Dermis blood vessel endothelial cell (primary cell): ENCODE data around the gene TRAK1. TPM values are rescaled to one million over a fixed set of nuclear protein-coding genes. Genes with fewer than 3 reads are reported as not detected.

ENCODE experiments used
- DNase-seq: peaks from one replicate; pipeline ENCODE4 v3.0.0; 2010
- total RNA-seq: library from RNA; depleted of rRNA; stranded (reverse); fragments of >200 nt; gene quantifications from 2 replicates; pipeline ENCODE4 v1.2.3, GENCODE V29; 2014

The TRAK1 gene
- total RNA-seq, 1 donor from 2014 or later, result 52.1 TPM

GRCh38 chr3:42068303-42069088, 22.7 kb upstream of the TRAK1 start:
- no peak for DNase-seq

GRCh38 chr3:42070089-42070488, 21.1 kb upstream of the TRAK1 start:
- DNase-seq, result no peak

- DNase-seq, result no peak
Measured at GRCh38 chr3:42070524-42070923, 20.6 kb upstream of the TRAK1 start.

- DNase-seq, result peak; percentile 97
Measured at GRCh38 chr3:42071904-42072812, 19.0 kb upstream of the TRAK1 start.

GRCh38 chr3:42072831-42073301, 18.3 kb upstream of the TRAK1 start:
- DNase-seq, result no peak

GRCh38 chr3:42077785-42078184, 13.4 kb upstream of the TRAK1 start:
- DNase-seq, result no peak

GRCh38 chr3:42078677-42079076, 12.5 kb upstream of the TRAK1 start:
- DNase-seq, result no peak

GRCh38 chr3:42079701-42080452, 11.3 kb upstream of the TRAK1 start:
- DNase-seq, result no peak

- no peak for DNase-seq
Measured at GRCh38 chr3:42080453-42080872, 10.7 kb upstream of the TRAK1 start.

- no peak for DNase-seq
Measured at GRCh38 chr3:42081838-42082473, 9.2 kb upstream of the TRAK1 start.

GRCh38 chr3:42084586-42084985, 6.6 kb upstream of the TRAK1 start:
- no peak for DNase-seq

- no peak for DNase-seq
Measured at GRCh38 chr3:42085641-42086376, 5.3 kb upstream of the TRAK1 start.

GRCh38 chr3:42088803-42089530, 2.2 kb upstream of the TRAK1 start:
- no peak for DNase-seq

GRCh38 chr3:42092006-42092405, 849 bp downstream of the TRAK1 start:
- no peak for DNase-seq

GRCh38 chr3:42094128-42094527, 3.0 kb downstream of the TRAK1 start:
- no peak for DNase-seq

GRCh38 chr3:42094691-42095391, 3.7 kb downstream of the TRAK1 start:
- no peak for DNase-seq

- DNase-seq, result no peak
Measured at GRCh38 chr3:42095540-42095939, 4.4 kb downstream of the TRAK1 start.

- DNase-seq, result peak; percentile 63
Measured at GRCh38 chr3:42096796-42097565, 5.8 kb downstream of the TRAK1 start.

GRCh38 chr3:42097566-42097946, 6.4 kb downstream of the TRAK1 start:
- DNase-seq, result no peak
